Inflammatory macrophage treated with lipopolysaccharide for 1 hour (primary cell): Measurements from ENCODE around the gene SLC25A2.
A peak's percentile ranks its signal among the peaks of the same experiment; 100 is the strongest.
"Not testable (repeated sequence)": the region's sequence is repeated elsewhere in the genome, so short reads cannot be mapped to it uniquely, and the experiment has no call there.

ENCODE experiments used
- DNase-seq, 2 donors: peaks; one replicate each; pipeline ENCODE4 v3.0.0-alpha.2; 2020 to 2022

The SLC25A2 gene

GRCh38 chr5:141303756-141304155 is at the start of gene SLC25A2:
TSS of gene SLC25A2 (minus strand) at chr5:141304049. CDS start at chr5:141303865, 184 bp downstream.
- no peak for DNase-seq

- no peak for DNase-seq
Measured at GRCh38 chr5:141351591-141351990, 47.7 kb upstream of the SLC25A2 start.

GRCh38 chr5:141349917-141350619 is 46.2 kb upstream of the SLC25A2 start, which contains the start of gene PCDHGB1:
TSS of gene PCDHGB1 (plus strand) at chr5:141350099. CDS start at chr5:141350261, 162 bp downstream.
- DNase-seq, result peak in 1 of 2 donors; percentile 7

GRCh38 chr5:141346017-141346416 is 42.2 kb upstream of the SLC25A2 start:
- DNase-seq, result not testable (repeated sequence)

- DNase-seq, result no peak
Measured at GRCh38 chr5:141345327-141345726, 41.5 kb upstream of the SLC25A2 start.

GRCh38 chr5:141343953-141344463 is 40.2 kb upstream of the SLC25A2 start:
- DNase-seq, result no peak

- peak; percentile 9 to 10 for DNase-seq
Measured at GRCh38 chr5:141343242-141343952, 39.5 kb upstream of the SLC25A2 start, which contains the start of gene PCDHGA3. TSS of gene PCDHGA3 (plus strand) at chr5:141343829. CDS start at chr5:141344034, 205 bp downstream.

- DNase-seq, result no peak
Measured at GRCh38 chr5:141342773-141343172, 38.9 kb upstream of the SLC25A2 start.

- DNase-seq, result not testable (repeated sequence)
Measured at GRCh38 chr5:141340781-141341354, 37.0 kb upstream of the SLC25A2 start.

- no peak for DNase-seq
Measured at GRCh38 chr5:141338538-141339306, 34.9 kb upstream of the SLC25A2 start, which contains the start of gene PCDHGA2. TSS of gene PCDHGA2 (plus strand) at chr5:141338760.

GRCh38 chr5:141332571-141332970 is 28.7 kb upstream of the SLC25A2 start:
- DNase-seq, result not testable (repeated sequence)

- no peak for DNase-seq
Measured at GRCh38 chr5:141330299-141331080, 26.6 kb upstream of the SLC25A2 start, which contains the start of gene PCDHGA1. TSS of gene PCDHGA1 (plus strand) at chr5:141330514.

GRCh38 chr5:141328231-141328630 is 24.4 kb upstream of the SLC25A2 start:
- DNase-seq, result no peak

- peak; percentile 22 to 44 for DNase-seq
Measured at GRCh38 chr5:141326088-141326854, 22.4 kb upstream of the SLC25A2 start.

GRCh38 chr5:141322261-141322660 is 18.4 kb upstream of the SLC25A2 start:
- no peak for DNase-seq

- peak; percentile 89 to 98 for DNase-seq
Measured at GRCh38 chr5:141320225-141321169, 16.6 kb upstream of the SLC25A2 start, which contains the start of gene TAF7. TSS of gene TAF7 (minus strand) at chr5:141320784. CDS start at chr5:141320044, 740 bp downstream.

GRCh38 chr5:141319699-141320098 is 15.8 kb upstream of the SLC25A2 start:
- no peak for DNase-seq

- DNase-seq, result no peak
Measured at GRCh38 chr5:141319202-141319601, 15.4 kb upstream of the SLC25A2 start.

GRCh38 chr5:141316963-141317362 is 13.1 kb upstream of the SLC25A2 start:
- not testable (repeated sequence) for DNase-seq
